HUDEP-2 (cell line): Measurements from ENCODE around the gene CYB5B.
"Not testable (repeated sequence)": the region's sequence is repeated elsewhere in the genome, so short reads cannot be mapped to it uniquely, and the experiment has no call there.

ENCODE experiments used
- DNase-seq, 76 experiments: peaks; one replicate each; lab custom pipeline; 2025; ENCODE audit not compliant: unreplicated experiment in 76 of 76; lab: John Stamatoyannopoulos, UW

The CYB5B gene

GRCh38 chr16:69407702-69408323, 16.6 kb upstream of the CYB5B start:
- DNase-seq = no peak

DNA sequence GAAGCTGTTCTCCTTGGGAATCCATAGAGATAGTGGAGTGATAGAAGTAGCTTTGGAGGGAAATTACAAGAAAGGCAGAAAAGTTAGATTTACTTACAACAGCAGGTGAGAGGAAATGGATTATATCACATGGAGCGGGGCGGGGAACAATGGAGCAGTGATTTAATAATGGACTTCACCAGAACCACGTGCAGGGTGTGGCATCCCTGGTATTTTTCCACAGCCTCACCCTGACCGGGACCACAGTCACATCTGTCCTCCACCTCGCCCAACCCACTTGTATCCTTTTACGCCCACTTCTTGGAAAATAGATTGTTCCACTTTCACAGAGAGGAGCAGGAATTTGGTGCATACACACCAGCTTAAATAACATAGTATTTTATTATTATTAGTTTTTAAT, 15.9 kb upstream of the CYB5B start:
- DNase-seq = no peak

GRCh38 chr16:69410219-69410990, 14.0 kb upstream of the CYB5B start:
- DNase-seq = no peak

- no peak for DNase-seq
Observed at GRCh38 chr16:69411064-69411985, 13.1 kb upstream of the CYB5B start.

DNA sequence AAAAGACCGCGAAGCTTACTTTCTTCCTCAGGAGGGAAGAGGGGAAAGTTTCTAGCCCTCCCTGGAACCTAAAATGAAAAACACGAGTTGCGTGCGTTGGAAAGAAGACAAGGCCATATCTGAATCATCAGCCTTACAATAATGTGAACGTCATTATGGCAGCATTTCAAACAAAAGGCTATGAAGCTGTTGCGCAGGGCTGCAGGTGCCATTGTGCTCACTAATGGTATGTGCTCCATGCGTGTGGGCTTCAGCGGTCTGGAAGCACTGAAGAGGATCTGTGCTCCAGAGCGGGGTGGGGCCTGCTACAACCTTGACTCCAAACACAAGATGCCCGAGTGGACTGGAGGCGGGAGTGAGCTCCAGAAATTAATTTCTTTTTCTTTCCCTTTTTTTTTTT, 12.1 kb upstream of the CYB5B start:
- no peak for DNase-seq

GRCh38 chr16:69413045-69413664, 11.3 kb upstream of the CYB5B start:
- DNase-seq = no peak

- DNase-seq = no peak
Observed at GRCh38 chr16:69417520-69418199, 6.8 kb upstream of the CYB5B start.

DNA sequence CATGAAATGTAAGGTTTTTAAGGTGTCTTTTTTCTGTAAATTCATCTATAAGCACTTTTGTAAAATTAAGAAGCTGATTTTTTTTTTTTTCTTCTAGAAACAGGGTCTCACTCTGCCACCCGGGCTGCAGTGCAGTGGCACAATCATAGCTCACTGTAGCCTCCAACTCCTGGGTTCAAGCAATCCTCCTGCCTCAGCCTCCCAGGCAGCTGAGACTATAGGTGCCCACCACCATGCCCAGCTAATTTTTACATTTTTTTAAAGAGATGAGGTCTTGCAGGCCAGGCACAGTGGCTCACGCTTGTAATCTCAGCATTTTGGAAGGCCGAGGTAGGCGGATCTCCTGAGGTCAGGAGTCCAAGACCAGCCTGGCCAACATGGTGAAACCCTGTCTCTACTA, 4.5 kb upstream of the CYB5B start:
- DNase-seq = no peak

DNA sequence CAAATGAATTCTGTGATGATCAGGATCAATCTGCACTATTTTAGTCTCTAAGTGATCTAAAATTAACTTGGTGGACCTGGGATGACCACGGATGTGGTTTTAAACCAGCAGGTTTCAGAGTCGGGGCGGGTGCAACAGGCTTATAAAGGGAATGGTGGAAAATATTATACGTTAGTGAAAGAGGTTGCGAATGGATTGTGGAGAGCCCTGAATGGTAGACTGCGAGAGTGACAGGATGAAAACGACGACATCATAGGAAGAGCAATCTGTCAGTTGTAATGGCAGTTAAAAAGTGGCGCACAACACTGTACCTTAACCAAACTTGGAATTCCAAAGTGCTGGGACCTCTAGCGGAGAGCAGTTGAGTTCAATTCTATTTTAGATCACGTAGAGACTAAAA, 1.2 kb upstream of the CYB5B start:
- DNase-seq = no peak

DNA sequence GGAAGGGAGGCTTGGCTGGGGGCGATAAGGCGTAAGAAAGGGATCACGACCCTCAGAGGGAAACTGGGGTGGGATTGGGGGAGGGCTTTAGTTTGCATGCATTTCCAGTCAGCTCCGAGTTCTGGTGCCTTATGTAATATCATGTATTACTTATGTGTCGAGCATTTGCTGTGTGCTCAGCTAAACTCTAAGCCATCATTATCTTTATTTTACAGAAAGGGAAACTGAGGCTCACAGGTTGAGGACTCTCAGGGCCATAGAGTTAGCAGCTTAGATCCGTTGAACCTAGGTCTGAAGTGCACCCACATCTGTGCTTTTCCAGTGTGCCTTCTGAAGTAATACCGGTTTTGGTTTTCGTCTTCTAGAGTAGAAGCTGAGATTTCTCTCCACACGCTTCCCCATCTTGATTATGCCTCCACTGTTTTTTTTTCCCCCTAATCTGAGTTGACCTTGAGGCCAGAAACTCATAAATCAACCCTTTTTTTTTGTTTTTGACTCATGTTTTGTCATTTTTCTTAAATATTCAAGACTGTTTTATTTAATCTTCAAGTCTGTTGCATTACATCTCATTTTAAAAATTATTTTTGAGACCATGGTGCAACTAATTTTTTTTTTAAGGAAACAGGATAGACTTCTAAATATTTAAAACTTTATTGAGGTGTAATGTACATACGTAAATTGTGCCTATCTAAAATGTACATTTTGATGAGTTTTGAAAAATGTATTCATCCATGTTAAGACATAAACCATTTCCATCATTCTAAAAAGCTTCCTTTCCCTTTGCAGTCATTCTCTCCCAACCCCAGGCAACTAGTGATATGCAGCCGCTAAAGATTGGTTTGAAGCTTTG, 741 bp downstream of the CYB5B start:
- DNase-seq = no peak

- DNase-seq = no peak
Observed at GRCh38 chr16:69428652-69429051, 4.2 kb downstream of the CYB5B start.

DNA sequence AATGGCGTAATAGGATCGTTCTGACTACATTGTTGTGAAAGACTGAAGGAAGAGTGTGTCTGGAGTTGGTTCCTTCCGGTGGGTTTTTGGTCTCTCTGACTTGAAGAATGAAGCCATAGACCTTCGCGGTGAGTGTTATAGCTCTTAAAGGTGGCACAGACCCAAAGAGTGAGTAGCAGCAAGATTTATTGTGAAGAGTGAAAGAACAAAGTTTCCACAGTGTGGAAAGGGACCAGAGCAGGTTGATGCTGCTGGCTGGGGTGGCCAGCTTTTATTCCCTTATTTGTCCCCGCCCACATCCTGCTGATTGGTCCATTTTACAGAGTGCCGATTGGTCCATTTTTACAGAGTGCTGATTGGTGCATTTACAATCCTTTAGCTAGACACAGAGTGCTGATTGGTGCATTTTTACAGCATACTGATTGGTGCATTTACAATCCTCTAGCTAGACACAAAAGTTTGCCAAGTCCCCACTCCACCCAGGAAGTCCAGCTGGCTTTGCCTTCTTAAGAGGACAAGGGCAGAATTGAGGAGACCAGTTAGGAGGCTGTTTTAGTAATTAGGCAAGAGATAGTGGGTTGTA, 4.7 kb downstream of the CYB5B start:
- not testable (repeated sequence) for DNase-seq

GRCh38 chr16:69431948-69432468, 7.6 kb downstream of the CYB5B start:
- no peak for DNase-seq

GRCh38 chr16:69434066-69434465, 9.6 kb downstream of the CYB5B start:
- no peak for DNase-seq

- no peak for DNase-seq
Observed at GRCh38 chr16:69435977-69436820, 11.8 kb downstream of the CYB5B start.

DNA sequence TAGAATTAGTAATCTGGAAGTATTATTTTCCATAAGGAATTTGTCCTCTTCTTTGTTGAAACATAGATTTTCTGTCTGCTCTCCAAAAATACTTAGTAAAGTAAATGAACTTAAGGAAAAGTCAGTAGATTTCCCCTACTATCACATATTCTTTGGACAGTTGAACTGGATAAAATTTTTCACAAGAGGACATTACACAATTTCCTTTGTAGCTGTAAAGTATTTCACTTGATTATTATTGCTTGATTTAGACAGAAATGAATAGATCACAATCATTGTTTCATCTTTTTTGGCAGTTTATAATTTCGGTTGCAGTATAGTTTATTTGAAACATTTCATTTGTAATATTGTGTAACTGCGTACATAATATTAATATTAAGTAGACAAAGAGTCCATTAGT, 12.5 kb downstream of the CYB5B start:
- no peak for DNase-seq

DNA sequence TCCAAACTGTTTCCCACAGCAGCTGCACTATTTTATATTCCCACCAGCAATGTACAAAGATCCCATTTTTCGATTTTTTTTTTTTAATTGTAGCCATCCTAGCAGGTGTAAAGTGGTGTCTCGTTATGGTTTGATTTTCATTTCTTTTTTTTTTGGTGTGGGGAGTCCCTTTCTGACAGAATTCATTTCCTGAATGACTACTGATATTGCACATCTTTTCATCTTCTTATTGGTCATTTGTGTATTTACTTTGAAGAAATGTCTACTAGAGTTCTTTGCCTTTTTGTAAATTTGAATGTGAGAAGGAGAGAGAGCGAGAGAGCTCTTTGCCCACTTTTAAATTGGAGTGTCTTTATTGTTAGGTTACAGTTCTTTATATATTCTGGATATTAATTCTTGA, 14.0 kb downstream of the CYB5B start:
- no peak for DNase-seq

DNA sequence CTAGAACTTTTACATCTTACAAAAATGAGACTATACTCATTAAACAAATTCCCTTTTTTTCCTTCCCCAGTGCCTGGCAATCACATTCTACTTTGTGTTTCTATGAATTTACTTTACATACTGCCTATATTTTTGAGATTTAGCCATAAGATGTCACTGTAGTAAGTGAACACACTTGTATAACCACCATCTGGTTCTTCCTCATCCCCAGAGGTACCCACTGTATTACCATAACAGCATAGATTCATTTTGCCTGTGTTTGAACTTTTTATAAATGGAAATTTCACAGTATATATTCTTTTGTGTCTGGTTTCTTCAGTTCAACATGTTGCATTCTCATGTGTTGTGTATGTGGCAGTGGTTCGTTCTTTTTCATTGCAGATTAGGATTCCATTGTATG, 15.8 kb downstream of the CYB5B start:
- DNase-seq = no peak
